Tibial artery (tissue), 4 donors: Measurements from ENCODE around the gene TMEM231.

Experiments used
- DNase-seq, 2 donors: peaks; one replicate each; pipeline ENCODE4 v3.0.0-alpha.2; 2019
- H3K27ac ChIP-seq, 2 donors: fragments of 200-600 bp; sonication (generic) in 1 of 2; 1 replicate in 1 of 2; 2 replicates in 1 of 2; pipeline ENCODE4 v1.5.1; 2018 to 2019; ENCODE audit warnings: mild to moderate bottlenecking in 1 of 2
- H3K27me3 ChIP-seq, 2 donors: fragments of 200-600 bp; sonication (generic) in 1 of 2; one replicate each; pipeline versions ENCODE4 v1.5.1 to v1.6.0; 2016 to 2019
- H3K36me3 ChIP-seq, 3 donors: fragments of 200-600 bp; sonication (generic) in 2 of 3; one replicate each; pipeline ENCODE4 v1.5.1; 2016 to 2019; ENCODE audit warnings: mild to moderate bottlenecking in 2 of 3
- H3K4me1 ChIP-seq, 4 donors: fragments of 200-600 bp; sonication (generic) in 2 of 4; 1 replicate in 3 of 4; 2 replicates in 1 of 4; pipeline ENCODE4 v1.5.1; 2016 to 2019
- H3K4me3 ChIP-seq, 2 donors: fragments of 200-600 bp; sonication (generic) in 1 of 2; 1 replicate in 1 of 2; 2 replicates in 1 of 2; pipeline ENCODE4 v1.5.1; 2018 to 2019; ENCODE audit warnings: mild to moderate bottlenecking in 2 of 2
- H3K9me3 ChIP-seq, 3 donors: fragments of 200-600 bp; sonication (generic) in 1 of 3; one replicate each; pipeline ENCODE4 v1.5.1; 2016 to 2019
- CTCF ChIP-seq, 2 experiments: fragments of 200-600 bp in 1 of 2; fragments of 450-650 bp in 1 of 2; IDR thresholded peaks; one replicate each; pipeline ENCODE4 v1.5.1; 2017 to 2019; ENCODE audit warnings: antibody characterized with exemption in 2 of 2, mild to moderate bottlenecking in 1 of 2, moderate library complexity in 1 of 2
- intact Hi-C: fragments of 100-400 bp; cut with DNase I; formaldehyde crosslinking; loops from one replicate; pipeline ENCODE4 v1.15.0; 2023; ENCODE audit warnings: low total_unique reads

Gene TMEM231

GRCh38 chr16:75532142-75532765 is 23.8 kb downstream of the TMEM231 start:
- Histone ChIP-seq H3K27ac (no peak overlapping the region), H3K4me3 (no peak overlapping the region), H3K36me3 (no peaks in the 10 kb centered on the region), H3K27me3 (no peaks in the 10 kb centered on the region), H3K9me3 (no peaks in the 10 kb centered on the region), H3K4me1 (peaks cover 0 to 9% (median 0%) of the 10 kb centered on the region in 4 donors)
- intact Hi-C loops = no loop called here
- DNase-seq = no peak
- TF ChIP-seq CTCF (IDR thresholded peaks at IDR 0.05) = no peak

GRCh38 chr16:75529959-75530358 is 26.1 kb downstream of the TMEM231 start:
- H3K27me3 ChIP-seq = no peaks in the 10 kb centered on the region
- H3K9me3 ChIP-seq = no peaks in the 10 kb centered on the region
- intact Hi-C loops = no loop called here
- H3K4me1 ChIP-seq = peaks cover 0 to 4% (median 0%) of the 10 kb centered on the region in 4 donors
- DNase-seq = no peak
- H3K36me3 ChIP-seq = no peaks in the 10 kb centered on the region
- TF ChIP-seq CTCF (IDR thresholded peaks at IDR 0.05) = no peak
- H3K4me3 ChIP-seq = no peak overlapping the region
- no peak overlapping the region for H3K27ac ChIP-seq

- Histone ChIP-seq H3K27ac (no peak overlapping the region), H3K27me3 (no peaks in the 10 kb centered on the region), H3K4me3 (no peak overlapping the region), H3K4me1 (no peaks in the 10 kb centered on the region), H3K9me3 (no peaks in the 10 kb centered on the region), H3K36me3 (no peaks in the 10 kb centered on the region)
- no peak for DNase-seq
- TF ChIP-seq CTCF (IDR thresholded peaks at IDR 0.05) = no peak
- intact Hi-C loops = no loop called here
These were observed 26.8 kb downstream of the TMEM231 start for GRCh38 chr16:75529056-75529905.

DNA sequence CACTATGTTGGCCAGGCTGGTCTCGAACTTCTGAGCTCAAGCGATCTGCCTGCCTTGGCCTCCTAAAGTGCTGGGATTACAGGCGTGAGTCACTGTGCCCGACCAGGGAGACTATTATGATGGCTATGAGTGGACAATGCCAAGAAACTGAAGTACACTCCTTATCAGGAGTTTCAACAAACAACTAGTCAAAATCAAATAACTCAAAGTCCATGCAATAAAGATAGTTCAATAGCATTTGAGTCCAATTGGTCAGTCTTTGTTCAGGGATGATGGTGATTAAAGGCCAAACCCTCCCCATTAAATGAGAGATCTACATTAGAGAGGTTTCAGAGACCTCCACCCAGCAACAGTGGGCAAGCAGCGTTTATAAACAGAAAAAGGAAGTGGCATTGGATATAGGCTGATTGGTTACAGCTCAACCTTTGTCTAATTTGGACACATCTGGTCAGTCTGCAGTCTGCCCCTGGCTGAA is 28.2 kb downstream of the TMEM231 start:
- H3K27me3 ChIP-seq = no peaks in the 10 kb centered on the region
- H3K4me3 ChIP-seq = no peak overlapping the region
- TF ChIP-seq CTCF (IDR thresholded peaks at IDR 0.05) = no peak
- no peaks in the 10 kb centered on the region for H3K4me1 ChIP-seq
- no peaks in the 10 kb centered on the region for H3K9me3 ChIP-seq
- no peak for DNase-seq
- H3K36me3 ChIP-seq = no peaks in the 10 kb centered on the region
- H3K27ac ChIP-seq = no peak overlapping the region
- intact Hi-C loops = no loop called here

GRCh38 chr16:75526032-75526790 is 29.8 kb downstream of the TMEM231 start:
- Histone ChIP-seq H3K9me3 (no peaks in the 10 kb centered on the region), H3K27ac (no peak overlapping the region), H3K4me1 (no peaks in the 10 kb centered on the region), H3K4me3 (no peak overlapping the region), H3K36me3 (no peaks in the 10 kb centered on the region), H3K27me3 (no peaks in the 10 kb centered on the region)
- no peak for DNase-seq
- no peak for TF ChIP-seq CTCF (IDR thresholded peaks at IDR 0.05)
- intact Hi-C loops = no loop called here
